Measurements from ENCODE around the gene POLN. TPM values are rescaled to one million over a fixed set of nuclear protein-coding genes. Genes with fewer than 3 reads are reported as not detected.

POLN gene
- total RNA-seq, 2 donors from 2014 or later: 2.8 to 2.9 TPM

DNA sequence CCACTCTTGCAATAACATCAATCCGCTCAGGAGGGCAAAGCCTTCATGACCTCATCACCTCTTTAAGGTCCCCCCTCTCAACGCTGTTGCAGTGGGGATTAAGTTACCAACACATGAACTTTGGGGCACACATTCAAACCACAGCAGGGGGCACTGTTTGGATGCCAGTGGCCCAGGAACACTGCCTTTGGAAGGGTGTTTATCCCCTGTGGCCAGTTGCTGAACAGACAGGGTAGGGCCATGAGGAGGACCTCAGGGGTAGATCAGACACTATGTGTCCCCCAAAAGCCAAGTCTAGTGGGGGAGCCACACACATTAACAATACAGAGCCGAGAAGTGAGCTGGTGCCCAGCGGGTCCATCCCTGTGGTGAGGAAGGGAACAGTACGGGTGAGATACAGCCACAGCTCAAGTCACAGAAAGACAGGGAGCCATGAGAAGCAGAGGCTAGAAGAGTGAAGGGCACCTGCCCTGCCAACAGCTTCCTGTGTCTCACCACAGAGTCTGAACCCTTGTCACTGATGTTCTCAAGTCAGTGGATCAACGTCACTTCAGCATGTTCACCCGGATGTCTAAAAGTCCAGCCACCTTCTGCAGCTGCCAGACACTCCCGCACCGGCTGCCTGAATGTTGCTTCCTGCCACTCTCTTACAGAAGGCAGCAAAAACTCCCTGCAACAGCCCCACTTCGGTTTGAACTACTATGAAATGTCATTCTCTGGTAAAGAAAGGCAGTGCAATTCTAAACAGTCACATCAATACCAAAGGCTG lies 39.8 kb upstream of the POLN start:
- Histone ChIP-seq H3K9me3 (ENCODE audit: control insufficient read depth, low read length) (no peaks in the 10 kb centered on the region), H3K27me3 (ENCODE audit: control insufficient read depth, insufficient read depth, low read length, poor library complexity, severe bottlenecking) (no peaks in the 10 kb centered on the region), H3K9ac (ENCODE audit: extremely low read depth, low read length, poor library complexity, severe bottlenecking) (no peak overlapping the region), H3K27ac (ENCODE audit: low read depth, low read length) (no peak overlapping the region), H3K36me3 (ENCODE audit: control insufficient read depth, insufficient read depth, low read length) (no peaks in the 10 kb centered on the region), H3K4me3 (ENCODE audit: low read length) (no peak overlapping the region), H3K4me1 (ENCODE audit: control insufficient read depth, insufficient read depth, low read length) (no peaks in the 10 kb centered on the region)
- Mint-ChIP-seq H3K27me3 (ENCODE audit: insufficient read depth) (no peaks in the 10 kb centered on the region), H3K4me1 (no peaks in the 10 kb centered on the region), H3K36me3 (ENCODE audit: low read depth) (no peaks in the 10 kb centered on the region), H3K27ac (no peak overlapping the region), H3K9me3 (no peaks in the 10 kb centered on the region), H3K4me3 (no peak overlapping the region)
- TF ChIP-seq, protein P1, sequence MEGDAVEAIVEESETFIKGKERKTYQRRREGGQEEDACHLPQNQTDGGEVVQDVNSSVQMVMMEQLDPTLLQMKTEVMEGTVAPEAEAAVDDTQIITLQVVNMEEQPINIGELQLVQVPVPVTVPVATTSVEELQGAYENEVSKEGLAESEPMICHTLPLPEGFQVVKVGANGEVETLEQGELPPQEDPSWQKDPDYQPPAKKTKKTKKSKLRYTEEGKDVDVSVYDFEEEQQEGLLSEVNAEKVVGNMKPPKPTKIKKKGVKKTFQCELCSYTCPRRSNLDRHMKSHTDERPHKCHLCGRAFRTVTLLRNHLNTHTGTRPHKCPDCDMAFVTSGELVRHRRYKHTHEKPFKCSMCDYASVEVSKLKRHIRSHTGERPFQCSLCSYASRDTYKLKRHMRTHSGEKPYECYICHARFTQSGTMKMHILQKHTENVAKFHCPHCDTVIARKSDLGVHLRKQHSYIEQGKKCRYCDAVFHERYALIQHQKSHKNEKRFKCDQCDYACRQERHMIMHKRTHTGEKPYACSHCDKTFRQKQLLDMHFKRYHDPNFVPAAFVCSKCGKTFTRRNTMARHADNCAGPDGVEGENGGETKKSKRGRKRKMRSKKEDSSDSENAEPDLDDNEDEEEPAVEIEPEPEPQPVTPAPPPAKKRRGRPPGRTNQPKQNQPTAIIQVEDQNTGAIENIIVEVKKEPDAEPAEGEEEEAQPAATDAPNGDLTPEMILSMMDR (conservative IDR thresholded peaks at IDR 0.05): peak; percentile 22
- no peak for DNase-seq
- WGBS, 2 experiments (ENCODE audit: insufficient coverage in 1 of 2, insufficient read length in 1 of 2): 86 to 90% methylated on average over 9 to 10 of the region's 10 CpGs

DNA sequence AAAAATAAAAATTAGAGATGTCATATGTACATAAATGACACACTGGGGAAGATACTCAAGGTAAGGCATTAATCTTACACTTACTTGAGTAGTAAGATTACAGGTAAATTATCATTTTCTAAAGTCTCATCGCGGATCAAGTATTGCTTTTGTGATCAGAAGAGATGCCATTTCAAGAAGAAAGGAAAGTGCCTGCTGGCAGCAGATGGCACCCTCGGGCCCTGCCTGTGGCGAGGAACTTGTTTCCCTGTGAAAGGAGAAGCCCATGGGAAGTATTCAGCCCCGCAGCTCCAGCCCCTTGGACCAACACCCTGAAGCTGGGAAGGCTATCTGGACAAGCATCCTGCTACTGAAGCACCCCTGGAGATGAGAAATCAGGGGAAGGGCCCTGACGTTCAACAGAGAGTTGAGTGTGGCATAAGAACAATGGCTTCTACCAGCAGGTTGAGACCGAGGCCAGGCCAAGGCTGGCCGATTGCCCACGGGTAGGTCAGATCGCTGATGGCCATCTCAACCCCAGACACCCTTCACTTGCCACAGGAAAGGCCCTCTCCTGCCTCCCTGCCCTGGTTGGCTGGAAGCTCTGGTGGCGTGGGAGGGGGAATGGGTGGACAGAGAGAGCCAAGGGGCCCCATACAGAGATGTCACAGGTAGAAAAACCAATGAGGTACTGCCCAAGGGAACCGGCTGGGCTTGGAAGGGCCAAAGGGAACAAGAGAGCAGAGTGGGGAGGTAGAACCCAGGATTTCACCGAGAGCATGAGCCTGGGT lies 38.8 kb upstream of the POLN start:
- TF ChIP-seq, protein P1 (conservative IDR thresholded peaks at IDR 0.05): no peak
- H3K9me3 ChIP-seq (ENCODE audit: control insufficient read depth, low read length): no peaks in the 10 kb centered on the region
- no peaks in the 10 kb centered on the region for H3K4me1 ChIP-seq (ENCODE audit: control insufficient read depth, insufficient read depth, low read length)
- H3K9ac ChIP-seq (ENCODE audit: extremely low read depth, low read length, poor library complexity, severe bottlenecking): no peak overlapping the region
- H3K4me1 Mint-ChIP-seq: no peaks in the 10 kb centered on the region
- H3K27me3 ChIP-seq (ENCODE audit: control insufficient read depth, insufficient read depth, low read length, poor library complexity, severe bottlenecking): no peaks in the 10 kb centered on the region
- no peaks in the 10 kb centered on the region for H3K36me3 Mint-ChIP-seq (ENCODE audit: low read depth)
- H3K4me3 ChIP-seq (ENCODE audit: low read length): no peak overlapping the region
- WGBS, 2 experiments (ENCODE audit: insufficient coverage in 1 of 2, insufficient read length in 1 of 2): 92 to 93% methylated on average over 6 to 13 of the region's 13 CpGs
- H3K9me3 Mint-ChIP-seq: no peaks in the 10 kb centered on the region
- H3K4me3 Mint-ChIP-seq: no peak overlapping the region
- no peaks in the 10 kb centered on the region for H3K27me3 Mint-ChIP-seq (ENCODE audit: insufficient read depth)
- DNase-seq: no peak
- no peaks in the 10 kb centered on the region for H3K36me3 ChIP-seq (ENCODE audit: control insufficient read depth, insufficient read depth, low read length)
- no peak overlapping the region for H3K27ac ChIP-seq (ENCODE audit: low read depth, low read length)
- H3K27ac Mint-ChIP-seq: no peak overlapping the region

DNA sequence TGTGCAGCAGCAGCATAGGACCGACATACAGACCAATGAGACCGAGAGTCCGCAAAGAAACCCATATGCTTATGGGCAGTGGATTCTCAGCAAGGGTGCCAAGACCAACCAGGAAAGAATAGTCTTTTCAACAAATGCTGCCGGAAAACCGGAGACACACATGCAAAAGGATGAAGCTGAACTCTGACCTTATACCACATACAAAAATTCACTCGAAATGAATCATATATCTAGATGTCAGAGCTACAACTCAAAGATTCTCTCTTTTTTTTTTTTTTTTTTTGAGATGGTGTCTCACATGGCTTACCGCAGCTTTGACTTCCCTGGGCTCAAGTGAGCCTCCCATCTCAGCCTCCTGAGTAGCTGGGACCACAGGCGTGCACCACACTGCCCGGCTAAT lies 36.0 kb upstream of the POLN start:
- H3K27me3 ChIP-seq (ENCODE audit: control insufficient read depth, insufficient read depth, low read length, poor library complexity, severe bottlenecking): no peaks in the 10 kb centered on the region
- no peaks in the 10 kb centered on the region for H3K4me1 ChIP-seq (ENCODE audit: control insufficient read depth, insufficient read depth, low read length)
- TF ChIP-seq, protein P1 (conservative IDR thresholded peaks at IDR 0.05): no peak
- Mint-ChIP-seq H3K36me3 (ENCODE audit: low read depth) (no peaks in the 10 kb centered on the region), H3K27ac (no peak overlapping the region), H3K27me3 (ENCODE audit: insufficient read depth) (no peaks in the 10 kb centered on the region), H3K4me3 (no peak overlapping the region), H3K4me1 (peaks cover 9% of the 10 kb centered on the region), H3K9me3 (no peaks in the 10 kb centered on the region)
- H3K9ac ChIP-seq (ENCODE audit: extremely low read depth, low read length, poor library complexity, severe bottlenecking): no peak overlapping the region
- no peak overlapping the region for H3K4me3 ChIP-seq (ENCODE audit: low read length)
- 91 to 93% methylated on average over 6 to 9 of the region's 9 CpGs for WGBS, 2 experiments (ENCODE audit: insufficient coverage in 1 of 2, insufficient read length in 1 of 2)
- DNase-seq: no peak
- H3K9me3 ChIP-seq (ENCODE audit: control insufficient read depth, low read length): no peaks in the 10 kb centered on the region
- H3K36me3 ChIP-seq (ENCODE audit: control insufficient read depth, insufficient read depth, low read length): no peaks in the 10 kb centered on the region
- H3K27ac ChIP-seq (ENCODE audit: low read depth, low read length): no peak overlapping the region

Measured in endodermal cell (in vitro differentiated cells).